NCI-H1417 treated with DMSO at 0.1 percent for 48 hours (cell line): ENCODE results near the gene ATP1A3.
"Not testable (repeated sequence)": the region's sequence is repeated elsewhere in the genome, so short reads cannot be mapped to it uniquely, and the experiment has no call there.

Experiments
- DNase-seq: peaks from one replicate; lab custom pipeline; 2025; lab: John Stamatoyannopoulos, UW

Gene ATP1A3

DNA sequence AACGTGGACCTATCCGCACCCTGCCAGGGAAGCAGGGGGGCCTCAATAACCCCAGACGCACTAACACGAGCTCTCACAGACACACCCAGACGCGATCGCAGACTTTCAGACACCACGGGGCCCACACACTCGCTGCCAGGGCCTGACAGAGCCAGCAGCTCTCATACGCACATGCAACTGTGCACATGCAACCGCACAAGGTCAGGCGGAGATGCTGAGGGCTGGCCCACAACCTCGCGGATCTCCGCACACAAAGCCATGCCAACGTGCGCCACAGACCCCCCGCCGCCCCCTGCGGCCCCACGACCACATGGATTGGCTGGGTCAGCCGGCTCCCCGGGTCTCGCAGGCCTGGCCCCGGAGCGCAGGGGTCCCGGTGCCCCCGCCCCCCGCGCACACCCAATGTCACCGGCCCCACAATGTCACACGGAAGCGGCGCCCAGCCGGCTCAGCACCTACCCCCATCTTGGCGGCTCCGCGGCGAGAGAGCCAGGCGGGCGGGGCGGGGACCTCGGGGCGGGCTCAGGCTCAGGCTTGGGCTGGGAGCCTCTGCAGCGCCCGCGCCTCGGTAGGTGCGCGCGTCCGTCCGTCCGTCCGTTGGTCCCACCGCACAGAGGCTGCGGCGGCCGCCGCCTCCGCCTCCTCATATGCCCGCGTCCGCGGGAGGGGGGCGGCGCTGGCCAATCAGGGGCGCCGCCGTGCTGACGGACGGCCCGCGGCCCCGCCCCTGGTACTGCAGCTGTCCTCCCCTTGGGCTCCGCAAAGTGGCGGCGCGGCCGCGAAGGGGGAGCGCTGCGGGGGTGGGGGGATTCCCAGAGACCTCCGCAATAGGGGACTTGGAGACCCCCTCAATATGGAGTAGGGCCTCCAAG lies at the start of gene ATP1A3:
TSS of gene ATP1A3 (minus strand) at position 619 of the 872 bp plus-strand sequence. CDS start at position 465, 154 bp downstream.
- no peak for DNase-seq

DNA sequence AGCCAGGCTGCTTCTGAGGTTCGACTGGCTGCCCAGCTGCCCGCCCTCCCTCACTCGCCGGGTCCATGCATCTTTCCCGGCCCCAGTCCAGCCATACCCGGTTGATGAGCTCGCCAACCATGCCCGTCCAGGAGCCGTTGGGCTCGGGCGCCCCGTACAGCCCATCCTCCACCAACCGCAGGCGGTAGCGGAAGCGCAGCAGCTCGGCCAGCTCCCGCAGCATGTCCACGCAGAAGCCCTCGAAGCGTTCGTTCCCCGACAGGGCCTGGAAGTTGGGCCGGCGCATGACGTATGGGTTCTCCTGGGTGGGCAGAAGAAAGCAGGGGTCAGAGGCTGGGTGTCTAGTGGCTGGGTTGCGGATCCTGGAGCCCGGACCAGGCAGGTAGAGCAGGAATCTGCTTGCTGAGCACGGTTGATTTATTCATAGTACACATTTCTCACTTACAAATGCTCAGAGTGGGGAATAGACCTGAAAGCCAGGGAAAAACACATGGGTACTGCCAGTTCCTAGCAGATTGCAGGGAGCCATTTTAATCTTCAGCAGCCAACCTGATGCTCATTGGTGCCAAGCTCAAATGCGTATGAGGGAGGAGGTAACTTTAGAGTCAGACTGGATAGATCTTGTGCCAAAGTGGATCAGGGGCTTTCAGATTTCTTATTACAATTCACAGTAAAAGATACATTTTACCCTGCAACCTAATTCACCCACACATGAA lies 48.6 kb upstream of the ATP1A3 start:
- DNase-seq: no peak

DNA sequence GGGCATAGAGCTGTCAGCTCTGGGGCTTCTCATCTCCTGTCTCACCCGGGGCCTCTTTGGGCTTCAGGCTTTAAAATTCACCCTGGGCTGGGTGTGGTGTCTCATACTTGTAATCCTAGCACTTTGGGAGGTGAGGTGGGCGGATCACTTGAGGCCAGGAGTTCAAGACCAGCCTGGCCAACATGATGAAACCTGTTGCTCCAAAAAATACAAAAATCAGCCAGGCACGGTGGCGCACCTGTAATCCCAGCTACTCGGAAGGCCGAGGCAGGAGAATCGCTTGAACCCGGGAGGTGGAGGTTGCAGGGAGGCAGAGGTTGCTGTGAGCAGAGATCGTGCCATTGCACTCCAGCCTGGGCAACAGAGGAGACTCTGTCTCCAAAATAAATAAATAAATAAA lies 46.5 kb upstream of the ATP1A3 start:
- DNase-seq: not testable (repeated sequence)

DNA sequence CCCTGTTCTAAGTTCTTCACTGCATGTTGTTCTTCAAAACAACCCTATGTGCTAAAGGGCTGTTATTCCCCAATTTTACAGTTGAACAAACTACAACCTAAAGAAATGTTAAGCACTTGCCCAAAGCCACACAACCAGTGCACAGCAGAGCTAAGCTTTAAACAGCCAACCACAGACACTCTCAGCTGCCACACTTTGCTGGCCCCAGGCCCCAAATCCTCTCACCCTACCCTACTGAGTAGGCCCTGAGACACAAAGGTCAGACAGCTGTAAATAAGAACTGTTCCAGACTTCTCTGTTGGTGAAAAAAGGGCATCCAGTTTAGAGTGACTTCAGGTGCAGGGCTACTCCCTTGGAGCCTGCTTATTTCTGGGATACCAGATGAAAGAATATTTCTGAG lies 46.0 kb upstream of the ATP1A3 start:
- no peak for DNase-seq

DNA sequence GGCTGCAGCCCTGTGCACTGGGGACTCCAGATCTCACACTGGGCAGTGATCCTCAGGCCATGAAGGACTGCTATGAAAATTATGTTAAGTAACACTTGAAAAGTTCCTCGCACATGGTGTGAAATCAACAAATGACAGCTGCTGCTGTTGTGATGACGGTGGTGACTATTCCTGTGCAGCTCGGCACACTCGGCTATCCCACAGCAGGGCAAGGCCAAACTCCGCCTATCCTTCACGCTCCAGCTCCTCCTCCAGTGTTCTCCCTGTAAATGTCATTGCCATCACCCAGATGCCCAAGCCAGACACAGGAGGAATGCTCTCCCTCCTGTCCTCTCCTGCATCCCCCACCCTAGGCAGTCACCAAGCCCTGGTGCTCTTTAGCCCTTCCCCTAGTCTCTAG lies 44.6 kb upstream of the ATP1A3 start:
- no peak for DNase-seq

DNA sequence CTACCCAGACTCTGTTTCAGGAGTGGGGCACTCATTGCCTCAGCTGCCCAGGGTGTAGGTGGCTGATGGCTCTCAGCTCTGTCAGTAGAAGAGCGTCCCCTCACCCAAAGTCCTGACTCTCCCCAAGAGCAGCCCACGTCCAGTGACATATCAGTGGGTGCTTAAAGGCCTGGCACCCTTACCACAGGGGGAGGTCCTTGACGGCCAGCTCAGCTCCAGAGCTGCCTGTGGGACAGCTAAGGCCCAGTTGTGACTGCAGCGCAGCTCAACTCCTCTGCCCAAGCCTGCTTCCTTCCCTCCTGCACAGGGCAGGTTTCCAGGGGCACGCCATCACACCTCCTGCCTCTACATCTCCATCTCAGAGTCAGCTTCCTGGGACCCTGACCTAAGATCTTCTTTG lies 43.6 kb upstream of the ATP1A3 start:
- DNase-seq: no peak

DNA sequence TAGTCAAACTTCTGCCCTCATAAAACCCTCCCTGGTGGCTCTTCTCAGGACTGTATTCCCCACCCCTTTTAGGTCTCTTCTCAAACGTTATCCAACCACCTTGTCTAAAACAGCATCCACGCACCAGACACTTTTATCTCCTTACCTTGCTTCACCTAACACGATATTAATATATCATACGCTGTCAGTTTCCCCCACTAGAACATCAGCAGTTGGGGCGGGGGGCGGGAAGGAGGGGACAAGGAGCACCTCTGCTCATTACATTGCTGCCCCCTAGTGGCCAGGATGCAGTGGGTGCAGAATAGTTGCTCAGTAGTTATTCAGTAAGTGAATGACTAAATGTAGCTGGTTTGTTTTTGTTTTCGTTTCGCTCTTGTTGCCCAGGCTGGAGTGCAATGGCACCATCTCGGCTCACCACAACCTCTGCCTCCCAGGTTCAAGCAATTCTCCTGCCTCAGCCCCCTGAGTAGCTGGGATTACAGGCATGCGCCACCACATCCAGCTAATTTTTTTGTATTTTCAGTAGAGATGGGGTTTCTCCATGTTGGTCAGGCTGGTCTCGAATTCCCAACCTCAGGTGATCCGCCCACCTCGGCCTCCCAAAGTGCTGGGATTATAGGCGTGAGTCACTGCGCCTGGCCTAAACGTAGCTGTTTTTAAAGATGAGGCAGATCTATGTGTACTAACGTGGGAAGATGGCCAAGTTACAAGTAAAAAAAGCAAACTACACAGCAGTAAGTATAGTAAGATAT lies 40.8 kb upstream of the ATP1A3 start:
- not testable (repeated sequence) for DNase-seq

DNA sequence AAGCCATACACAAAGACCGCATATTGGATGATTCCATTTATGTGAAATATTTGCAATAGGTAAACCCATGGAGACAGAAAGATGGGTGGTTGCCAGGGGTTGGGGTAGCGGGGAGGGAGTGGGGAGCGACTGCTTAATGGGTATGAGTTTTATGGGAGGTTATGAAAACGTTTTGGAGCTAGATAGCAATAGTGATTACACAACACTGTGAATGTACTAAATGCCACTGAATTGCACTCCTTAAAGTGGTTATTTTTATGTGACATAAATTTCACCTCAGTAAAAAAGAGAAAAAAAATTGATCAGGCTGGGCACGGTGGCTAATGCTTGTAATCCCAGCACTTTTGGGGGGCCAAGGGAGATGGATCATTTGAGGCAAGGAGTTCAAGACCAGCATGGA lies 39.4 kb upstream of the ATP1A3 start:
- DNase-seq: no peak

DNA sequence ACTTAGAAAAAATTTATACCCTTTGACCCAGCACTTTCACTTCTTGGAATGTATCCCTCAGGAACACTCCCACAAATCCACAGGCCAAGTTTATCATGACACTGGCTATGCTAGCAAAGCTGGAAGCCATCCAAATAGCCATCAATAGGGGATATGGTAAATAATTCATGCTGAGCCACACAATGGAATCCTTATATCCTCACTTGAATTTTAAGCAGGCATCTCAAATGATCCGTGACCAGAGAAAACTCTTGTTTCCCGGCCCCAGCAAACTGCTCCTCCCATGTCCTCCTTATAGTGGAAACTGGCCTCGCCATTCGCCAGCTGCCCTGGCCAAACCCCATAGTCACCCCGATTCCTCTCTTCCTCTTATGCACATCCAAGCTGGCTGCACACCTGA lies 38.4 kb upstream of the ATP1A3 start:
- peak; percentile 83 for DNase-seq

DNA sequence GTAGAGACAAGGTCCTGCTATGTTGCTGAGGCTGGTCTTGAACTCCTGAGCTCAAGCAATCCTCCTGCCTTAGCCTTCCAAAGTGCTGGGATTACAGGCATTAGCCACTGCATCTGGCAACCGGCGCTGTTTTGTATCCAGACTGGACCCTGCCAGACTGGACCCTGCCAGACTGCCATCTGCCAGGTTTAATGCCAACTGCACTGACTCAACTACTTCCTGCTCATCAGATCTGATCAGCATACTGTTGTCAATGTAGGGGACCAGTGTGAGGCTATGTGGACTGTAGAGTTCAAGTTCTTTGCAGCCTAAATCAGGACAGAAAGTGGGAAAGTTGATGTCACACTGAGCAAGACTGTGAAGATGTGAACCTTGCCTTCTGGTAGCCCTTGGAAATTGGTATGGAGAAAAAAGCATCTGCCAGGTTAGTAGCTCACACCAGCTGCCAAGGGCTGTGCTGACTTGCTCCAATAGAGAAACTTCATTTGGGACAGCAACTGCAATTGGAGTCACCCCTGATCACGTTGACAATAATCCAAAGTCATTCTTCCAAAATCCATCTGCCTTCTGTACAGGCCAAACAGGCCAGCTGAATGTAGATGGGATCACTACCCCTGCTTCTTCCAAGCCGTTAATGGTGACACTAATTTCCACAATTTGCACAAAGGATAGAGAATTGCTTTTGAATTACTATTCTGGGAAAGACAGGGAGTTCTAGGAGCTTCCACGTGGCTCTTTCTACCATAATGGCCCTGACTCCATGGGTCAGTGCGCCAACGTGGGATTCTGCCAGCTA lies 36.8 kb upstream of the ATP1A3 start:
- DNase-seq: no peak

DNA sequence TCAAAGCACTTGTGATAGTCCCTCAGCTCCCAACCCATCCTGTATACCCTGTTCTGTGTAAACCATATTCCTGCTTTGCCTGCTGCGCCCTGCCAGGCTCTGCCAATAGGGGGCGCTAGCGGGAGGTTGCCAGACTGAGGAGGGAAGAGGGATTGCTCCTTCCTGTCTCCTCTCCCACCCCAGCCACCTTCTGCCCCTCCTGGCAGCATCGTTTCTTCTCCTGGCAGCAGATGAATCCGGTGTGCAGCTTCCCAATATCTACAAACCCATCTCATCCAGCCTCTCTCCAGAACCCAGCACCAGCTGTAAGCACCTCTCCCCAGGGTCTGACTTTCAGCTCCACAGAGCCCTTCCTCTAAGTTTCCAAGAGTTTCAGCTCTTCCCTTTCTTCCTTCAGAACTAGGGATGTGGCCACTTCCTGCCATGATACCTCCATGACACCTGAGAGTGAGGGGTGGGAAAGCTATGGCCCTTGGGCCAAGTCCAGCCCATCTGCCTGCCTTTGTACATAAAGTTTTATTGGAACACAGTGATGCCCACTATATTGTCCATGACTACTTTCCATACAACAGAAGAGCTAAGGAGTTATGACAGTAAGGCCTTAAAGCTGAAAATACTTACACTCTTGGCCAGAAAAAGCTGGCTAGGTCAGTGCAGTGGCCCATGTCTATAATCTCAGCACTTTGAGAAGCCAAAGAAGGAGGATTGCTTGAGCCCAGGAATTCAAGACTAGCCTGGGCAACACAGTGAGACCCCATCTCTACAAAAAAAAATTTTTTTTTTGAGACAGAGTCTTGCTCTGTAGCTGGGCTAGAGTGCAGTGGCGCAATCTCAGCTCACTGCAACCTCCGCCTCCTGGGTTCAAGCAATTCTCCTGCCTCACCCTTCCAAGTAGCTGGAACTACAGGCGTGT lies 34.5 kb upstream of the ATP1A3 start:
- no peak for DNase-seq

DNA sequence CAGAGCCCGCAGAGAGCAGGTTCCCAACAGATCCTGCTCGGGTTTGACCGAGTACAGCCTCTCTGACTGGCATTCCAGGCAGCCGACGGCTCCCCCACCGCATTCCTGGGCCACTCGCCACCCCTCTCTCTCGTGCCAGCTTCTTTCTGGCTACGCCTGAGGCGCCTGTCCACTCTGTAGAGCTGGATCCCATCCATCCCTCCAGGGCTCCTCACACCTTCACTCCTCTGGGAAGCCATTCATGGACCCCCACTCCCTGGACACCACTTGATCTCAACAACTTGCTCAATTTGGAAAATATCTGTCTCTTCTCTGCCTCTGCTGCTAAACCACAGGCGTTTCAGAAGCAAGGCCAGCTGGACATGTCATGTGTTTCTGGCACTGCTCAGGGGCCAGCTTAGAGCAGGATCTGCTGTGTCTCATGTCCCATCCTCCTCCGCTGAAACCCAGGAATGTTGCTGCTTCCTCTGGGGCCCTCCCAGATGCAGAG lies 30.6 kb upstream of the ATP1A3 start:
- no peak for DNase-seq

DNA sequence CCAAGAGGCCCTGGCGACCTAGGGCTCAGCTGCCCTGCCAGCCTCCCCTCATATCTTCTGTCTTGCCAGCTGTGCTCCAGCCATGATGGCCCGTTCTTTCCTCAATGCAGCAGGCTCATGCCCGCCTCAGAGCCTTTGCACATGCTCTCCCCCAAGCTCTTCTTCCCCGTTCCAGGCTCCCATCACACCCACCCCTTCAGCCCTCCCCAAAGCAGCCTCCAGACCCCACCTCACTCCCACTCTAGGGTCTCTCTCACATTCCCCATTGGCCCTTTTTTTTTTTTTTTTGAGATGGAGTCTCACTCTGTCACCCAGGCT lies 29.9 kb upstream of the ATP1A3 start:
- DNase-seq: no peak

DNA sequence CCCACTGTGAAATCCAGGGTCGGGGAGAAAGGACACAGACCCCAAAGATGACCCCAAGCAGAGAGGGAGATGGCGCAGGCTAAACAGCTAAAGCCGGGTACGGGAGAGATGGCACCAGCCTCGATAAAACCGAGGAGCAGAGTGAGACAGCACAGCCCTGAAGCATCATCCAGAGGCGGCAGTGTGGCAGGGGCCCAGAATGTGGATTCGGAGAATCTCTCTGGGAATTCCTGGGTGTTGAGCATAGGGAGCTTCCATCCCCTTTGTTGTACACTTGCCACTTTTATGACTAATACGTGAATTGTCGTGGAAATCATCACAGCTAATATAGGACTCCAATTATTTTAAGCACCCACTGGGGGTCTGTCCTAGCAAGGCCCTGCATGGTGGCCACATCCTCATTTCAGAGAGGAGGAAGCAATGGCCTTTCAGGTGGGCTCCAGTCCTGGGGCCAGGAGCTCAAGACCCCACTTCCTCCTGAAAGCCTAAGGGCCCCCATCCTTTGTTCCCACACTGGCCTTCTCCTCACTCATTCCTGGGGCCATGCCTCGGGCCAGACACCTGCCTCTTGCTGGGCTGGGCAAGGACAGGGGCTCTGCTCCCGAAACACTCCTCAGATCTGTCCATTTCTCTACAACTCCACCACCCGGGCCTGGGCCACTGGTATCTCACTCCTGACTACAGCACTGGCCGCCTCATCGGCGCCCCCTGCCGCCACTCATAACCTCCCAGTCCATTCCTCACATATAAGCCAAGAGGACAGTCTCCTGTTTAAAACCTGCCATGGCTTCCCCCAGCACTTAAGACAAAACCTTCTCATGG lies 29.3 kb upstream of the ATP1A3 start:
- DNase-seq: no peak

DNA sequence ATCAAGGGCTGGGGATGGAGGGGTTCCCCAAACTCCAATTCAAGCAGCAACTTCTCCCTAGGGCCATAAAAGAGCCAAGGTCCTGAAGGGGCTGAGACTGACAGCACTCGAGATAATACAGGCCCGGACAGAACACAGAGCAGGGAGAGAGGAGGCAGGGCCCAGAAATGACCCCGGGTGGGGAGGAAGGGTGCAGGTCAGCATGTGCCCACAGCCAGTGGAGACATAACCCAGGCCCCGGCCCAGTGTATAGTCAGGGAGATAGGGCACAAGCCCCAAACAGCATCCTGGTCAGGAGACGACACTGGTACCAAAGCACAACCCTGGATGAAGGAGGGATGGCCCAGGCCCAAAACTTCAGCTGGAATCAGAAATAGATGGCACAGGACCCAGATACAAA lies 28.6 kb upstream of the ATP1A3 start:
- no peak for DNase-seq

DNA sequence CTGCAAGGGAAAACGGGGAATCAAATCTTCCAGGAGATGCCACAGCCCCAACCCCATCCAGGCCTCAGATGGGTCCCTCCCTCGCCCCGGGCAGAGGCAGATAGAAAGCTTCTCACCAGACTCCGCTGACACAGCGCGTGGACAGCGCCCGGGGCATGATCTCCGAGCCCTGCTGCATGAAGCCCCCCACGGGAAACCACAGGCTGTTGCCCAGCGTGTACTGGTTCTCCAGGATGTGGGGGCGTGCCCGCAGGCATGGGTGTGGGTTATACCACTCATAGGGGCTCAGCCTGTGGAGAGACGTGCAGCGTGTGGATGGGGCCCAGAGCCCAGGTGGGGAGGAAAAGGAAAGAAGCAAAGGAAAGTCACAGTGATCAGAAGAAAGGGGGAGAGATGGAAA lies 27.2 kb upstream of the ATP1A3 start:
- DNase-seq: no peak

DNA sequence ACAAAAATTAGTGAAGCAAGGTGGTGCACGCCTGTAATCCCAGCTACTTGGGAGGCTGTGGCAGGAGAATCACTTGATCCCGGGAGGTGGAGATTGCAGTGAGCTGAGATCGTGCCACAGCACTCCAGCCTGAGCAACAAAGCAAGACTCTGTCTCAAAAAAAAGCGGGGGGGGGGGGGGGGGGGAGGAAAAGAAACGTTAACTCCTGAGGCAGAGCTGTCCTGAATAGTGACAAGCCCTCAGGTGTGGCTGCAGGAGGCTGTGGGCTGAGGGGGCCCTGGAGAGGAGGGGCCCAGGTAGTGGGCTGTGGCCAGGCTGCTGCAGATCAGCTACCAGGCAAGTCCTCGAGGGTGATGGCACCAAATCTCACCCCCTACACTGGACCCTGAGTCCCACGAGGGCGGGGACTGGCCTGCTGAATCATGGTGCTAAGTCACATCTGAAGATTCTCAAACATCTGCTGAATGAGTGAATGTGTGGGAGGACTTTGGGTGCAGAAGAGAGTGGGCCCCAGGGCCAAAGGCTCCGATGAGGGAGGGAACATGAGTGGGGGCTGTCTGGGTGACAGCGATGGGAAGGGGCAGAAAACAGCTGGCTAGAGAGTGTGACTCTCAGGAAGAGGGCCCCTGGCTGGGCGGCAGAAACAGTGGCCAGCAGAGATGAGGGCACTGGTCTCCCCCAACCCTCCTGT lies 24.6 kb upstream of the ATP1A3 start:
- no peak for DNase-seq

DNA sequence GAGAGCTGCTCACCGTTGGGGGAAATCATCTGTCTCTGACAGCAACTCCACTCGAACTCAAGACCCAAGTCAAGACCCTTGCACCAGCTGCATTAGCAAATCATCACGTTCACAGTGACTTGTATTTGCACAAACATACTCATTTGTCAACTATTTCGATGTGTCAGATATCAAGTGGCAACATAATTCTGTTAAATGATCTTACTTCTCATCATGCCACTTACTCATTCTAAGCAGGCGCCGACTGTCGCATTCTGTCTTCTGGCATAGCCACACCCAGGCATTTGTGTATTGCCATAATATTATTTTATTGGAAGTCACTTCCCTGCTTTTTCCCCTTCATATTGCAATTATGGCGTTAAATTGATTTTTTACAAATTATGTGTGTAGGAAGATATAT lies 23.0 kb upstream of the ATP1A3 start:
- no peak for DNase-seq

DNA sequence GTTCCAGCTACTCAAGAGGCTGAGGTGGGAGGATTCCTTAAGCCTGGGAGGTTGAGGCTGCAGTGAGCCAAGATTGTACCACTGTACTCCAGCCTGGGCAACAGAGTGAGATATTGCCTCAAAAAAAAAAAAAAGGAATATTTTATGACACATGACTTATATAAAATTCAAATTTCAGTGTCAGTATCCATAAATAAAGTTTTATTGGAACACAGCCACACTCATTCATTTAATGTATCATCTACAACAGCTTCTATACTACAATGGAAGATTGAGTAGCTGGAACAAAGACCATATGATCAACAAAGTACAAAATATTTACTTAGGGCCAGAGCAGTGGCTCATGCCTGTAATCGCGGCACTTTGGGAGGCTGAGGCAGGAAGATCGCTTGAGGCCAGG lies 18.7 kb upstream of the ATP1A3 start:
- DNase-seq: not testable (repeated sequence)
